SK-N-MC (cell line): Measurements from ENCODE around the gene HPS1.

Source experiments
- EZH2 ChIP-seq: fragments of 200-600 bp; sonication (generic); IDR thresholded peaks from one replicate; pipeline ENCODE4 v1.6.1; 2017; ENCODE audit warnings: antibody characterized with exemption
- FOXP2 ChIP-seq: optimal IDR thresholded peaks from 2 replicates; pipeline ENCODE3; 2011; ENCODE audit warnings: mild to moderate bottlenecking, moderate library complexity; ENCODE audit not compliant: insufficient read depth; ENCODE audit errors: extremely low read length, control extremely low read depth
- POLR2AphosphoS5 ChIP-seq: IDR thresholded peaks from 2 replicates; pipeline ENCODE4 v1.6.1; 2012; ENCODE audit warnings: mild to moderate bottlenecking, low read depth, low read length, borderline replicate concordance

DNA sequence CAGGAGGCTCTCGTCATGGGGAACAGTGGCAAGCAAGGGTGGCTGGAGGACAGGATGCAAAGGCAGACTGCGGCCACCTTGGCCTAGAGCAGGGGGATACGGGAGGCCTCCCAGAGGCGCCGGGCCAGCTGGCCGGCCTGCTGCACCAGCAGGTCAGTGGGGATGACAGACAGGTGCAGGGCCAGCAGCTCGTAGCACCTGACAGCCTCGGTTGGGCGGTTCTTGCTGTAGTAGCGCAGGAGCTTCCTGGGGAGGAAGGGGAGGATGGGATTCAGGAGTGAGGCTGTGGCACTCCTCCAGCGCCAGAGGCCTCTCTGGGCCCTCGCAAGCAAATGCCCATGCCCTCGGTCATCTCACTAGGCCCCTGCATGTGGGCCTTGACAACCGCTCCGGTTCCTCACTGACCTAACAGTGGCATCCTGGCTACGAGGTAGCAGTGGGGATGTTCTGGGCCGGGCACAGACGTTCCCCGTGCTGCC lies 29.2 kb downstream of the HPS1 start:
- TF ChIP-seq POLR2AphosphoS5, result no peak
- TF ChIP-seq EZH2, result no peak
- TF ChIP-seq FOXP2, result no peak
